ENCODE measurements around the gene CCT3.

- TF ChIP-seq EZH2 (IDR thresholded peaks at IDR 0.05; ENCODE audit: borderline replicate concordance, insufficient read depth, low read depth, low read length, poor library complexity, severe bottlenecking) (no peak), CTCF (IDR thresholded peaks at IDR 0.05) (no peak)
These were observed 45.0 kb downstream of the CCT3 start for GRCh38 chr1:156293098-156293434.

Data from B cell (primary cell).